ENCODE results near the gene PCSK9. TPM values are rescaled to one million over a fixed set of nuclear protein-coding genes. Genes with fewer than 3 reads are reported as not detected.

PCSK9 gene
- total RNA-seq, 4 donors from 2014 or later: 0.07 TPM; not detected in 3

- Histone ChIP-seq H3K9me3 (no peaks in the 10 kb centered on the region), H3K27me3 (peaks cover 36 to 42% (median 41%) of the 10 kb centered on the region in 3 donors), H3K4me1 (peaks cover 0 to 3% of the 10 kb centered on the region in 2 donors), H3K36me3 (no peaks in the 10 kb centered on the region), H3K4me3 (no peak overlapping the region), H3K27ac (no peak overlapping the region)
- TF ChIP-seq POLR2A (IDR thresholded peaks at IDR 0.05) (no peak), CTCF (IDR thresholded peaks at IDR 0.05 in 4 of 5, conservative IDR thresholded peaks at IDR 0.05 in 1 of 5) (no peak)
- intact Hi-C loops (cut with DNase I; ENCODE audit: low total_unique reads): no loop called here
- in situ Hi-C loops (cut with MboI; ENCODE audit: low sequenced_read_pairs in 4 of 4): no loop called here
- ATAC-seq: no peak
- DNase-seq: no peak
Measured at GRCh38 chr1:55041613-55042012, 2.3 kb downstream of the PCSK9 start.

- Histone ChIP-seq H3K36me3 (no peaks in the 10 kb centered on the region), H3K9me3 (no peaks in the 10 kb centered on the region), H3K4me3 (no peak overlapping the region), H3K4me1 (peaks cover 0 to 3% of the 10 kb centered on the region in 2 donors), H3K27ac (no peak overlapping the region), H3K27me3 (peaks cover 30 to 35% (median 33%) of the 10 kb centered on the region in 3 donors)
- no peak for DNase-seq
- intact Hi-C loops (cut with DNase I; ENCODE audit: low total_unique reads): no loop called here
- in situ Hi-C loops (cut with MboI; ENCODE audit: low sequenced_read_pairs in 4 of 4): no loop called here
- no peak for ATAC-seq
- TF ChIP-seq CTCF (IDR thresholded peaks at IDR 0.05 in 4 of 5, conservative IDR thresholded peaks at IDR 0.05 in 1 of 5): no peak
- TF ChIP-seq POLR2A (IDR thresholded peaks at IDR 0.05): no peak
Measured at GRCh38 chr1:55043011-55043410, 3.7 kb downstream of the PCSK9 start.

GRCh38 chr1:55043726-55044125, 4.4 kb downstream of the PCSK9 start:
- ATAC-seq (no peak), DNase-seq (no peak)
- Histone ChIP-seq H3K27me3 (peaks cover 23 to 28% (median 26%) of the 10 kb centered on the region in 3 donors), H3K36me3 (no peaks in the 10 kb centered on the region), H3K27ac (no peak overlapping the region), H3K4me1 (peaks cover 0 to 3% of the 10 kb centered on the region in 2 donors), H3K4me3 (no peak overlapping the region), H3K9me3 (no peaks in the 10 kb centered on the region)
- intact Hi-C loops (cut with DNase I; ENCODE audit: low total_unique reads): no loop called here
- in situ Hi-C loops (cut with MboI; ENCODE audit: low sequenced_read_pairs in 4 of 4): no loop called here
- TF ChIP-seq POLR2A (IDR thresholded peaks at IDR 0.05) (no peak), CTCF (IDR thresholded peaks at IDR 0.05 in 4 of 5, conservative IDR thresholded peaks at IDR 0.05 in 1 of 5) (no peak)

- Histone ChIP-seq H3K27me3 (peaks cover 14 to 17% (median 15%) of the 10 kb centered on the region in 3 donors), H3K4me1 (peaks cover 0 to 1% of the 10 kb centered on the region in 2 donors), H3K4me3 (no peak overlapping the region), H3K27ac (no peak overlapping the region), H3K36me3 (no peaks in the 10 kb centered on the region), H3K9me3 (no peaks in the 10 kb centered on the region)
- intact Hi-C loops (cut with DNase I; ENCODE audit: low total_unique reads) (no loop called here), in situ Hi-C loops (cut with MboI; ENCODE audit: low sequenced_read_pairs in 4 of 4) (no loop called here)
- no peak for TF ChIP-seq POLR2A (IDR thresholded peaks at IDR 0.05)
- no peak for TF ChIP-seq CTCF (IDR thresholded peaks at IDR 0.05 in 4 of 5, conservative IDR thresholded peaks at IDR 0.05 in 1 of 5)
- DNase-seq (no peak), ATAC-seq (no peak)
Measured at GRCh38 chr1:55044617-55045397, 5.5 kb downstream of the PCSK9 start.

Data from gastrocnemius medialis (tissue), 4 donors.